K562 (cell line): ENCODE data around the gene CENPU. TPM values are rescaled to one million over a fixed set of nuclear protein-coding genes. Genes with fewer than 3 reads are reported as not detected.

Experiments used
- ARNT ChIP-seq, 2 experiments: fragments of 450-650 bp; IDR thresholded peaks; 2 replicates each; pipeline ENCODE4 v1.6.1; 2016; ENCODE audit warnings: mild to moderate bottlenecking in 1 of 2
- BMI1 ChIP-seq: fragments of 150-350 bp; IDR thresholded peaks from 2 replicates; pipeline ENCODE4 v1.6.1; 2014; ENCODE audit warnings: low read length
- BRD9 ChIP-seq: fragments of 450-650 bp; IDR thresholded peaks from 2 replicates; pipeline ENCODE4 v1.6.1; 2018; ENCODE audit warnings: low read depth; ENCODE audit not compliant: partially characterized antibody
- C11orf30 ChIP-seq: fragments of 450-650 bp; IDR thresholded peaks from 2 replicates; pipeline ENCODE4 v1.6.1; 2016; ENCODE audit warnings: low read depth, mild to moderate bottlenecking
- CBX5 ChIP-seq: IDR thresholded peaks from 2 replicates; pipeline ENCODE4 v1.6.1; 2014; ENCODE audit warnings: low read depth, borderline replicate concordance
- ELK1 ChIP-seq: sonication (generic); formaldehyde crosslinking; IDR thresholded peaks from 2 replicates; pipeline ENCODE4 v1.8.1; 2022; ENCODE audit warnings: missing genetic modification reagents
- GTF2B ChIP-seq: IDR thresholded peaks from 2 replicates; pipeline ENCODE4 v1.6.1; 2011; ENCODE audit not compliant: insufficient read length; ENCODE audit errors: extremely low read depth
- GTF3C2 ChIP-seq: IDR thresholded peaks from 3 replicates; pipeline ENCODE4 v1.6.1; 2011; ENCODE audit warnings: borderline replicate concordance, mild to moderate bottlenecking, moderate library complexity; ENCODE audit not compliant: insufficient read length; ENCODE audit errors: extremely low read depth
- HLTF ChIP-seq: fragments of 450-650 bp; IDR thresholded peaks from 2 replicates; pipeline ENCODE4 v1.6.1; 2016
- HMGN3 ChIP-seq: IDR thresholded peaks from 2 replicates; pipeline ENCODE4 v1.6.1; 2011; ENCODE audit warnings: borderline replicate concordance, low read depth, mild to moderate bottlenecking, mixed read lengths, low read length; ENCODE audit not compliant: insufficient read length; ENCODE audit errors: extremely low read depth
- MAX ChIP-seq: sonication (generic); formaldehyde crosslinking; IDR thresholded peaks from 2 replicates; pipeline ENCODE4 v1.9.0; 2022; ENCODE audit warnings: mild to moderate bottlenecking, missing genetic modification reagents
- MXI1 ChIP-seq: IDR thresholded peaks from 2 replicates; pipeline ENCODE4 v1.6.1; 2011; ENCODE audit warnings: low read depth, mild to moderate bottlenecking, improper control_type of control experiment, low read length
- NCOA6 ChIP-seq: fragments of 450-650 bp; IDR thresholded peaks from 2 replicates; pipeline ENCODE4 v1.6.1; 2017; ENCODE audit warnings: mild to moderate bottlenecking
- PHF8 ChIP-seq: fragments of 200-600 bp; sonication (generic); IDR thresholded peaks from 2 replicates; pipeline ENCODE4 v1.6.1; 2012; ENCODE audit warnings: mixed run types, mild to moderate bottlenecking, inconsistent platforms, low read length, moderate library complexity, borderline replicate concordance
- RBM22 ChIP-seq: fragments of 200-400 bp; formaldehyde crosslinking; IDR thresholded peaks from 2 replicates; pipeline ENCODE4 v1.6.1; 2018; ENCODE audit warnings: low read length, low read depth; ENCODE audit not compliant: poor library complexity, severe bottlenecking
- SAFB2 ChIP-seq: fragments of 200-400 bp; formaldehyde crosslinking; IDR thresholded peaks from 2 replicates; pipeline ENCODE4 v1.6.1; 2018; ENCODE audit warnings: borderline replicate concordance, low read length, low read depth, moderate library complexity; ENCODE audit not compliant: severe bottlenecking
- SREBF2 ChIP-seq: sonication (generic); formaldehyde crosslinking; IDR thresholded peaks from 2 replicates; pipeline ENCODE4 v1.4.0; 2020; ENCODE audit warnings: mild to moderate bottlenecking, missing genetic modification reagents
- TAF15 ChIP-seq: fragments of 200-400 bp; formaldehyde crosslinking; IDR thresholded peaks from 2 replicates; pipeline ENCODE4 v1.6.1; 2017; ENCODE audit warnings: mild to moderate bottlenecking, low read depth, low read length, moderate library complexity
- TAF9B ChIP-seq: fragments of 450-650 bp; IDR thresholded peaks from 2 replicates; pipeline ENCODE4 v1.6.1; 2018; ENCODE audit warnings: mild to moderate bottlenecking; ENCODE audit not compliant: partially characterized antibody
- TFAP4 ChIP-seq: sonication (generic); formaldehyde crosslinking; IDR thresholded peaks from 2 replicates; pipeline ENCODE4 v1.8.0; 2022; ENCODE audit warnings: missing genetic modification reagents, mild to moderate bottlenecking, moderate library complexity, borderline replicate concordance
- TRIM28 ChIP-seq: fragments of 450-650 bp; IDR thresholded peaks from 2 replicates; pipeline ENCODE4 v1.6.1; 2017
- VEZF1 ChIP-seq: fragments of 200-800 bp; sonication (Bioruptor generic); IDR thresholded peaks from 2 replicates; pipeline ENCODE4 v1.6.1; 2017; ENCODE audit warnings: missing genetic modification characterization, missing compliant biosample characterization
- ZNF586 ChIP-seq: fragments of 450-650 bp; formaldehyde crosslinking; conservative IDR thresholded peaks from 2 replicates; pipeline ENCODE4 v1.4.0; 2020; ENCODE audit warnings: mild to moderate bottlenecking, moderate library complexity
- polyA plus RNA-seq, 8 experiments: library from polyadenylated mRNA; depleted of rRNA in 4 of 8; stranded (reverse) in 5 of 8; unstranded in 3 of 8; fragments of >200 nt; fragmentation: Nextera tagmentation in 2 of 8; fragmentation: Illumina TruSeq in 1 of 8; extraction: Ambion mirVana in 2 of 8; extraction: Trizol in 1 of 8; gene quantifications; 2 replicates each; pipeline versions ENCODE4 v1.2.1 to v1.2.3, GENCODE V29; 2011 to 2014; ENCODE audit warnings: inconsistent platforms in 1 of 8, missing spikeins in 1 of 8
- total RNA-seq, 7 experiments: library from RNA; depleted of rRNA in 6 of 7; stranded (reverse); fragments of >200 nt in 6 of 7; fragmentation: Illumina TruSeq in 2 of 7; extraction: Trizol in 2 of 7; gene quantifications; 2 replicates each; pipeline versions ENCODE4 v1.2.1 to v1.2.3, GENCODE V29; 2011 to 2021; ENCODE audit warnings: low replicate concordance in 1 of 7

The CENPU gene
- total and polyA plus RNA-seq, 9 of the 15 experiments (the other 6 are each of a cell fraction or from before 2014, with no cell fraction given), result 39.4 to 98.7 (median 84.3) TPM

GRCh38 chr4:184740980-184741391 lies 7.1 kb upstream of the CENPU start (continued):
- TF ChIP-seq MAX (CRISPR knock-in tag), result no peak
- TF ChIP-seq C11orf30, result no peak
- TF ChIP-seq CBX5, result peak; percentile 75; the same call in 1 of the 2 replicates
- peak; percentile 79 for TF ChIP-seq TRIM28
- no peak for TF ChIP-seq RBM22
- no peak for TF ChIP-seq TFAP4
- no peak for TF ChIP-seq MXI1
- TF ChIP-seq GTF3C2, result no peak
- peak; percentile 85 for TF ChIP-seq HLTF
- no peak for TF ChIP-seq SREBF2
- no peak for TF ChIP-seq BMI1
- TF ChIP-seq TAF15, result no peak
- no peak for TF ChIP-seq NCOA6
- no peak for TF ChIP-seq VEZF1
- TF ChIP-seq ZNF586 (CRISPR knock-in tag), result no peak
- no peak for TF ChIP-seq TAF9B
- TF ChIP-seq HMGN3, result no peak
- TF ChIP-seq ARNT (IDR thresholded peaks at IDR 0.05), result no peak
- TF ChIP-seq GTF2B, result no peak
- no peak for TF ChIP-seq SAFB2
- no peak for TF ChIP-seq PHF8
- no peak for TF ChIP-seq BRD9
- TF ChIP-seq ELK1 (CRISPR knock-in tag), result no peak
